GM12872 (cell line): ENCODE measurements around the gene PDE1C.

ENCODE experiments used
- CTCF ChIP-seq: IDR thresholded peaks from 3 replicates; pipeline ENCODE4 v1.5.1; 2011; ENCODE audit warnings: low read depth, mild to moderate bottlenecking, low read length, moderate library complexity; ENCODE audit not compliant: insufficient read depth

PDE1C gene

GRCh38 chr7:31724696-31725095 is 345.5 kb downstream of the PDE1C start:
- TF ChIP-seq CTCF, result no peak

- no peak for TF ChIP-seq CTCF
These were observed 349.8 kb downstream of the PDE1C start for GRCh38 chr7:31720366-31720765.

GRCh38 chr7:31716355-31716754 is 353.9 kb downstream of the PDE1C start:
- no peak for TF ChIP-seq CTCF

GRCh38 chr7:31710171-31710570 is 360.0 kb downstream of the PDE1C start:
- no peak for TF ChIP-seq CTCF

- TF ChIP-seq CTCF, result no peak
These were observed 363.1 kb downstream of the PDE1C start for GRCh38 chr7:31707089-31707488.

- no peak for TF ChIP-seq CTCF
These were observed 364.8 kb downstream of the PDE1C start for GRCh38 chr7:31705377-31705776.

- no peak for TF ChIP-seq CTCF
These were observed 367.9 kb downstream of the PDE1C start for GRCh38 chr7:31702354-31702753.
